ENCODE measurements around the gene ISM1. TPM values are rescaled to one million over a fixed set of nuclear protein-coding genes. Genes with fewer than 3 reads are reported as not detected.

ISM1 gene
- total and polyA plus RNA-seq, 2 of the 13 experiments (the other 11 are each of a cell fraction or from before 2014, with no cell fraction given) = 0.40 to 1.4 TPM

DNA sequence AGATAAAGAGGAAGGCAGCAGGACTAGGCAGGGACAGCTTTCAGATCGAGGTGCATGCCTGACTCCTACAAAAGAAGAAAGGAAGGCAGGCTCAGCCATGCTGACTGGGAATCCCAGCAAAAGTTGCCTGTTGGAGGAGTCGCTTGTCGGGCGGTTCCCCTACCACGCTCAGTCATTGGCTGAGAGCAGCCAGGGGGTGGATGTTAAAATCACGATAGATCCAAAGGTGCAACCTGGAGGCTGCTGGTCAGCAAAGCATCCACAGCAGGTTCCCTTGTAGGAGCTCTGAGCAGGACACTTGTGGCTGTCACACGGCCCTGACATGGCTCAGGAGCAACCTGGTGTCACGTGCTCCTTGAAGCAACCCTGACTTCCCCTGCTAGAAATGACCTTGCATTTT is 74.6 kb downstream of the ISM1 start:
- no peak for FAIRE-seq
- POLR2A ChIA-PET = no interaction called here
- Histone ChIP-seq H2AFZ (ENCODE audit: low read length) (no peak overlapping the region), H3K27me3 (ENCODE audit: control insufficient read depth in 1 of 2, insufficient read depth in 2 of 2, low read length in 2 of 2) (no peaks in the 10 kb centered on the region), H3K9me3 (ENCODE audit: low read length) (no peaks in the 10 kb centered on the region), H3K4me1 (ENCODE audit: insufficient read depth, low read length) (peaks cover 34% of the 10 kb centered on the region), H3K36me3 (replicated peaks in 1 of 2; ENCODE audit: control insufficient read depth in 1 of 2, insufficient read depth in 2 of 2, low read length in 2 of 2) (no peaks in the 10 kb centered on the region), H3K4me3 (replicated peaks in 1 of 3; ENCODE audit: insufficient read depth in 1 of 3, low read depth in 2 of 3, low read length in 3 of 3) (no peak overlapping the region), H3K27ac (ENCODE audit: extremely low read length, insufficient read depth, low read length) (no peak overlapping the region), H3K4me2 (ENCODE audit: low read depth, low read length) (no peak overlapping the region), H3K79me2 (ENCODE audit: insufficient read depth, low read length) (no peaks in the 10 kb centered on the region), H3K9ac (ENCODE audit: insufficient read depth, low read depth, low read length) (no peak overlapping the region), H4K20me1 (ENCODE audit: insufficient read depth, low read length) (no peaks in the 10 kb centered on the region)
- WGBS (ENCODE audit: low lambda C conversion rate) = 81% methylated on average over 8 of the region's 8 CpGs
- BruUV-seq (replicated peaks) = no TSS peak
- no peak for DNase-seq (ENCODE audit: low spot score)
- CTCF ChIA-PET (ENCODE audit: low intra/inter-chr PET ratio, low total read pairs) = no interaction called here
- no peak for ATAC-seq
- in situ Hi-C loops (cut with HindIII; ENCODE audit: extremely low pct_ligation_motif_present, low pct_unique_long_range_greater_than_20kb) (loop anchor here (25.0 kb wide), 1 partner anchor 333 kb away; no protein-coding TSS in a partner anchor), intact Hi-C loops (cut with micrococcal nuclease; ENCODE audit: unreplicated experiment) (no loop called here)
- TF ChIP-seq, protein P1, sequence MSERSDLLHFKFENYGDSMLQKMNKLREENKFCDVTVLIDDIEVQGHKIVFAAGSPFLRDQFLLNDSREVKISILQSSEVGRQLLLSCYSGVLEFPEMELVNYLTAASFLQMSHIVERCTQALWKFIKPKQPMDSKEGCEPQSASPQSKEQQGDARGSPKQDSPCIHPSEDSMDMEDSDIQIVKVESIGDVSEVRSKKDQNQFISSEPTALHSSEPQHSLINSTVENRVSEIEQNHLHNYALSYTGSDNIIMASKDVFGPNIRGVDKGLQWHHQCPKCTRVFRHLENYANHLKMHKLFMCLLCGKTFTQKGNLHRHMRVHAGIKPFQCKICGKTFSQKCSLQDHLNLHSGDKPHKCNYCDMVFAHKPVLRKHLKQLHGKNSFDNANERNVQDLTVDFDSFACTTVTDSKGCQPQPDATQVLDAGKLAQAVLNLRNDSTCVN (CRISPR knock-in tag; IDR thresholded peaks at IDR 0.05; ENCODE audit: borderline replicate concordance) = no peak
- no peak for TF ChIP-seq NFRKB (IDR thresholded peaks at IDR 0.05)
- no peak for TF ChIP-seq NPAS2 (CRISPR knock-in tag; IDR thresholded peaks at IDR 0.05; ENCODE audit: borderline replicate concordance)
- TF ChIP-seq ZNF264 (CRISPR knock-in tag; IDR thresholded peaks at IDR 0.05) = no peak
- TF ChIP-seq MEIS1 (CRISPR knock-in tag; IDR thresholded peaks at IDR 0.05; ENCODE audit: borderline replicate concordance) = no peak
- TF ChIP-seq FOXM1 (CRISPR knock-in tag; IDR thresholded peaks at IDR 0.05) = no peak
- TF ChIP-seq, protein P2, sequence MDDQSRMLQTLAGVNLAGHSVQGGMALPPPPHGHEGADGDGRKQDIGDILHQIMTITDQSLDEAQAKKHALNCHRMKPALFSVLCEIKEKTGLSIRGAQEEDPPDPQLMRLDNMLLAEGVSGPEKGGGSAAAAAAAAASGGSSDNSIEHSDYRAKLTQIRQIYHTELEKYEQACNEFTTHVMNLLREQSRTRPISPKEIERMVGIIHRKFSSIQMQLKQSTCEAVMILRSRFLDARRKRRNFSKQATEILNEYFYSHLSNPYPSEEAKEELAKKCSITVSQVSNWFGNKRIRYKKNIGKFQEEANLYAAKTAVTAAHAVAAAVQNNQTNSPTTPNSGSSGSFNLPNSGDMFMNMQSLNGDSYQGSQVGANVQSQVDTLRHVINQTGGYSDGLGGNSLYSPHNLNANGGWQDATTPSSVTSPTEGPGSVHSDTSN (CRISPR knock-in tag; IDR thresholded peaks at IDR 0.05; ENCODE audit: borderline replicate concordance) = no peak
- TF ChIP-seq ZNF549 (CRISPR knock-in tag; IDR thresholded peaks at IDR 0.05) = no peak
- TF ChIP-seq TAF15 (IDR thresholded peaks at IDR 0.05; ENCODE audit: low read depth, low read length, poor library complexity, severe bottlenecking) = no peak
- TF ChIP-seq ZNF431 (CRISPR knock-in tag; IDR thresholded peaks at IDR 0.05; ENCODE audit: borderline replicate concordance, low read depth) = no peak
- TF ChIP-seq ZNF883 (CRISPR knock-in tag; IDR thresholded peaks at IDR 0.05; ENCODE audit: not compliant biosample characterization) = no peak
- TF ChIP-seq ZSCAN30 (CRISPR knock-in tag; IDR thresholded peaks at IDR 0.05) = no peak
- no peak for TF ChIP-seq HOXA5 (CRISPR knock-in tag; IDR thresholded peaks at IDR 0.05)

All from HepG2 (cell line).